Measurements from ENCODE around the gene SLC16A6. TPM values are rescaled to one million over a fixed set of nuclear protein-coding genes. Genes with fewer than 3 reads are reported as not detected.
"Not testable (repeated sequence)": the region's sequence is repeated elsewhere in the genome, so short reads cannot be mapped to it uniquely, and the experiment has no call there.

Gene SLC16A6
- total RNA-seq, 1 donor from 2014 or later, result 3.1 TPM

DNA sequence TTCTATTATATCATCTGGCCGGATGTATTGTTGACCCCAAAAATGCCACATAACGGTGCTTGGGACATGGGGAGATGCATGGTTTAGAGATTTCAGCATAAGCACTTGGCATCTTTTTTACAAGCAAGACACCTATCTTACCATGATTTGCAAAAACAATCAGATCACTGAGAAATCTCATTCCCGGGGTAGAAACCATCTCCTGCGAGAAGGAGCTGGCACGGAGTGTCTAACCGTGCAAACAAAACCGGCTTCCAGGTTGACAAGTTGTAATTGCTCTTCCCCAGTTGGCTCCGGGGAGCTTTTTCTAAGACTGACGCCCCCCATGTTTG is 1.0 kb downstream of the SLC16A6 start:
- DNase-seq, result peak; percentile 13

DNA sequence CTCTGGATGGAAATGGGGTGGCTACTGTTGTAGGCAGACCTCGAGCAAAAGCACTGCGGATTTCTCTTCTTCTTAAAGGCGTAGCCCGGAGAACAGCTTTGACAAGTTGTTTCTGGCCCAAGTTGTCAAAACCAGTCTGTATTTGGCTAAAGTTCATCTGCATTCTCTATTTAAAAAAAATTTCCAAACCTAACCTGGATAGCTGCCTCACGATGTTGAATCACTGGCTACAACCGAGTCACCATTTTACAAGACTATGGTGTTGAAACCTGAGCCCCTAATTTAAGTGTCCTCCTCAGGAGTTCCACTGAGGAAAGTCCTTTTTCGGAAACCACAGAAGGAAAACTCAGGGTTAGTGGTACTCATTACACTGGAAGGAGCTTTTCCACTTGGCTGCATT is 1.5 kb downstream of the SLC16A6 start:
- DNase-seq, result no peak

DNA sequence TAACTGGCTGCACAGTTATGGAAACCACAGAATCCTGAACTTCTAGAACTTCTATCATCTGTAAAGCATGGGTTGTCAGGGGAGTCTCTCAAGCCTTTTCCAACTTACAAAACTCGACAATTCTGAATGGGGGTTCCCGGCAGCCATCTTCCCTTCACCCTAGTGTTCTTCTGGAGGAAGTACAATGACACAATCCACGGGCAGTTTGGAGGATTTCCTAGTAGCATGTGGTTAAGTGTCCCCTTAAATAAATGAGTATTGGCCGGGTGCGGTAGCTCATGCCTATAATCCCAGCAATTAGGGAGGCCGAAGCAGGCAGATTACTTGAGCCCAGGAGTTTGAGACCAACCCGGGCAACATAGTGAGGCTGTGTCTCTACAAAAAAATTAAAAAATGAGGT is 2.1 kb downstream of the SLC16A6 start:
- DNase-seq, result no peak

DNA sequence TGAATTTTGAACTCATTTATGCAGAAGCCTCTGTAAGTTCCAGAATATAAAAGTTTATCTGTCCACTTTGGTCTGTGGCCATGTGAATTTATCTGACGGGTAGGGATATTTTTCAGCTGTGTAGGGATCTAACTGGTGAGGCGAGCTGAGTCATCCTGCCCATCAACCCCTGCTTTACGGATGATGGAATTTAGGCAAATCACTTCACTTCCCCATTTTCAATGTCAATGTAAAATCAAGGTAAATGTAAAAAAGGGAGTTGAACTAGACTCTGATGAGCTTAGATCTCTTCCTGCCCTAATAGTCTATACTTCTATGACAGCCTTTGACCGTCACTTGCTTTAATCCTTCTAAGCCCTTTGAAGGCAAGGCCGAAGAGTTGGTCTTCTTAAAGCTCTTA is 2.6 kb downstream of the SLC16A6 start:
- no peak for DNase-seq

DNA sequence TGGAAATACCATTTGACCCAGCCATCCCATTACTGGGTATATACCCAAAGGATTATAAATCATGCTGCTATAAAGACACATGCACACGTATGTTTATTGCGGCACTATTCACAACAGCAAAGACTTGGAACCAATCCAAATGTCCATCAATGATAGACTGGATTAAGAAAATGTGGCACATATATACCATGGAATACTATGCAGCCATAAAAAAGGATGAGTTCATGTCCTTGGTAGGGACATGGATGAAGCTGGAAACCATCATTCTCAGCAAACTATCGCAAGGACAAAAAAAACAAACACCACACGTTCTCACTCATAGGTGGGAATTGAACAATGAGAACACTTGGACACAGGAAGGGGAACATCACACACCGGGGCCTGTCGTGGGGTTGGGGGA is 9.0 kb downstream of the SLC16A6 start:
- not testable (repeated sequence) for DNase-seq

DNA sequence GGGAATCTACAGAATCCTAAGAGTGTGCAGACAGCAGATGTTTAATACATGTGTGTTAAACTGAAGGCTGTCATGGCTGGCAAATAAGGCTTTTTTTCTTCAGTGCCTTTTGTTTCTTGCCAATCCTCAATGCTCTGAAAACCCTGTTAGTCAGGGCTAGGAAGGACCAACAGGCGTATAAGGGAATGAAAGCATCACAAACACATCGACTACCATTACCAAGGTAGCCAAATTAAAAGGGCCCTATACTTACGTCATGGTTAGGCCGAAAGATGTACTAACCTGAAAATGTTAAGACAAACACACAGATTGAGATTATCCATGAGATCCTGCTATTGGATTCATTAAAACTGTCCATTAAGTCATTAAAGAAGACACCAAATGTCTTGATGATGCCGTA is 13.1 kb downstream of the SLC16A6 start:
- no peak for DNase-seq

DNA sequence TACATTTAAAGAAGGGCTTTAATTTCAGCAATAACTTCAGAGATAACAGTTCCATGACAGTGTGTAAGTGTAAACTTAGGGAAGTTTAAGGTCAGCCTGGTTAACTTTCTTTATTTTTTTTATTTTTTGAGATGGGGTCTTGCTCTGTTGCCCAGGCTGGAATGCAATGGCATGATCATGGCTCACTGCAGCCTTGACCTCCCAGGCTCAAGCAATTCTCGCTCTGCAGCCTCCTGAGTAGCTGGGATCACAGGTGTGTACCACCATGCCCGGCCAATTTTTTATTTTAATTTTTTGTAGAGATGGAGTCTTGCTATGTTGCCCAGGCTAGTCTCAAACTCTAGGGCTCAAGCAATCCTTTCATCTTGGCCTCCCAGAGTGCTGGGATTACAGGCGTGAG is 14.6 kb downstream of the SLC16A6 start:
- DNase-seq, result not testable (repeated sequence)

DNA sequence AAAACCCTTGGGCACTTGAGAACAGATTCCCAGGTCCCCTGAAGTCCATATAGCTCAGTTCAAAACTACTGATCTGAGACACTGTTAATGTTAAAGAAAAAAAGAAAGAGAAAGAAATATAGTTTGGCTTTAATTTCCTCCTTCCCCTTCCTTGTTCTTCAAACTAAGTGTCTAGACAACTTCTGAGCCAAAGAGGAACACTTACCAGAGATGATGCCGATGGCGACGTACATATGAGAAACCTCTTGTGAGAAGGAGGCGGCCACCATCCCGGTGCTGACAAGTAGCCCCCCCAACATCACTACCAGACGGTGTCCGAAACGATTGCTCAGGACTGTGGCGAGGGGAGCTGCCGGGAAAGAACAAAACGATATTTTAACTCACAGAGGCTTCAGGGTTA is 17.2 kb downstream of the SLC16A6 start:
- no peak for DNase-seq

DNA sequence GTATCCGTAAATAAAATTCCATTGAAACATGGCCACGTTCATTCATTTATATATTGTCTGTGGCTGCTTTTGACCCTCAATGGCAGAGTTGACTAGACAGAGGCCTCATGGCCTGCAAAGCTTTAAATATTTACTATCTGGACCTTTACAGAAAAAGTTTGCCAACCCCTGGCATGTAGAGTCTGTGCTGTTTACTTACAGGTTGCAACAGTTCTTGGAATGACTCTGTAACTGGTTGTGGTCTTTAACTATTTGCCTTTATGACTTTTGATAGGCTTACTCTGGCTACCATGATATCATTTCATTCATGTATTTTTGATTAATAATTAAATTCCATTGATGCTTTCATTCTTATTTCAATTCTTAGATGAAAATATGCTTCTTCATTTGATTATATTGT is 25.1 kb downstream of the SLC16A6 start:
- not testable (repeated sequence) for DNase-seq

DNA sequence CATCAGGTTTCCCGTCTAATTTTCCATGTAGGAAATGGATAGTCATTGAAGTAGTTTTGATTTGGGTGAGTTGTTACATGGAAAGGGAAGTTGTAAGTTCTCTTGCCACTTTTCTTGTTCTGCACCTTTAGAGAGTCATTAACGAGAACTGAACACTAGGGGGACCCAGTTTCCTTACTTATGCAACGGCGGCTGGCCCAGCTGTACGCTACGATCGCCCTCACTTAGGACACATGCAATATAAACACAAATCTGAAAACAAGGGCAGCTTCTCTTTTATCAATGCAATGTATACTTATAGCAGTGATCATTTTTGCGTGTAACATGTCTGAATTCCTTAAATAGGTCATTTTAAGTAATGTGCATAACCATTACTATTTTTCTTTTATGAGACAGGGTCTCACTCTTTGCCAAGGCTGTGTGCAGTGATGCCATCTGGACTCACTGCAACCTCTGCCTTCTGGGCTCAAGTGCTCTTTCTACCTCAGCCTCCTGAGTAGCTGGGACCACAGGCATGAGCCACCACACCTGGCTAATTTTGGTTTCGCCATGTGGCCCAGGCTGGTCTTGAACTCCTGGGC is 27.7 kb downstream of the SLC16A6 start:
- not testable (repeated sequence) for DNase-seq

DNA sequence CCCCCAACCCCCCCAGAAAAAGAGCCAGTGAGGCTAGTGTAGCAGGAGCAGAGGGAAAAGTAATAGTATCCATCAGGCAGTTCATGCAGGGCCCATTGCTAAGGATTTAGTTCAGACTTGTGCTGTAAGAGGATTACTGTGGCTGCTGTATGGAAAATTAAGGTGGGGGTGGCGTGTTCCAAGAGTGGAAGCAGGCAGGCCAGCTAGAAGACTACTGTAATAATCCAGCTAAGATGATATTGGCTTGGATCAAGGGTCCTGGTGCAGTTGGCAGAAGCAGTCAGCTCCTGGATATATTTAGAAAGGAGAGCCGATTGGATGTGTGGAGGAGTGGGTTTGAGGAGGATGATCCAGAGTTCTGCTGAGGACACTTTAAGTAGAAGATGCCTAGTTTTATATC is 28.5 kb downstream of the SLC16A6 start:
- DNase-seq, result not testable (repeated sequence)

DNA sequence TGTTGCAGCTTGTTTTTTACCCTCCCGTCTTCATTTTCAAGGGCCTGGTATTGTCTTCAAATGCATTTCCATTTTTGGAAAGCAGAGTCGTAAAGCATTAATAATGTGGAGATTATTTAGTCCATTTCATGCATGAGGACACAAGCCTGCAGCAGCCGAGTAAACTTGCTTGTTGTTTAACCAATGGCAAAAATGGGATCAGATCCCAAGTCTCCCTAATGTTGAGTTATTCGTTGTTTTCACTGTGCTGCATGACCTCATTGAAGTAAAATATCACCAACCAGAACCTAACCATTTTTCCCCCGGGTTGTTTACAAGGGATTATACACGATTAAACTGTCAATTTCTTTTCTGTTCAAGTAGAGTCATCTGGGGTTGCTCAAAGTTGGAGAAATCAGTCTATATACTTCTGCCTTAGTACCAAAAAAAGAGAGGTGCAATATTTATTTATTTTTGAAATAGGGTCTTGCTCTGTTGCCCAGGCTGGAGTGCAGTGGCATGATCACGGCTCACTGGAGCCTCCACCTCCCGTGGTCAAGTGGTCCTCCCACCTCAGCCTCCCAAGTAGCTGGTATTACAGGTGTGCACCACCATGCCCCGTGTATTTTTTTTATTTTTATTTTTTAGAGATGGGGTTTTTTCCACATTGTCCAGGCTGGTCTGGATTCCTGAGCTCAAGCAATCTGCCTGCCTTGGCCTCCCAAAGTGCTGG is 30.7 kb downstream of the SLC16A6 start:
- DNase-seq, result no peak

DNA sequence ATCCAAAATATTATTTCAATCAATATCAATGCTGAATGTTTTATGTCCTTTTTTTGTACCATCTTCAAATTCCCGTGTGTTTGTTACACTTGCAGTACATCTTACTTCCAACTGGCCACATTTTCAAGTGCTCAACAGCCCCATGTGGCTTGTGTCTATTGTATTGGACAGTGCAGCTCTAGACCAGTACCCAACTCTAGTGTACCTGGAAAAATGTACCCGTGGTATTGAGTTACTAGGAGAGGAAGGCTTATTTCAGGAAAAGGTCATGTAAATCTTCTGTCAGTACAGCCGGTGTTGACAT is 31.3 kb downstream of the SLC16A6 start:
- not testable (repeated sequence) for DNase-seq

DNA sequence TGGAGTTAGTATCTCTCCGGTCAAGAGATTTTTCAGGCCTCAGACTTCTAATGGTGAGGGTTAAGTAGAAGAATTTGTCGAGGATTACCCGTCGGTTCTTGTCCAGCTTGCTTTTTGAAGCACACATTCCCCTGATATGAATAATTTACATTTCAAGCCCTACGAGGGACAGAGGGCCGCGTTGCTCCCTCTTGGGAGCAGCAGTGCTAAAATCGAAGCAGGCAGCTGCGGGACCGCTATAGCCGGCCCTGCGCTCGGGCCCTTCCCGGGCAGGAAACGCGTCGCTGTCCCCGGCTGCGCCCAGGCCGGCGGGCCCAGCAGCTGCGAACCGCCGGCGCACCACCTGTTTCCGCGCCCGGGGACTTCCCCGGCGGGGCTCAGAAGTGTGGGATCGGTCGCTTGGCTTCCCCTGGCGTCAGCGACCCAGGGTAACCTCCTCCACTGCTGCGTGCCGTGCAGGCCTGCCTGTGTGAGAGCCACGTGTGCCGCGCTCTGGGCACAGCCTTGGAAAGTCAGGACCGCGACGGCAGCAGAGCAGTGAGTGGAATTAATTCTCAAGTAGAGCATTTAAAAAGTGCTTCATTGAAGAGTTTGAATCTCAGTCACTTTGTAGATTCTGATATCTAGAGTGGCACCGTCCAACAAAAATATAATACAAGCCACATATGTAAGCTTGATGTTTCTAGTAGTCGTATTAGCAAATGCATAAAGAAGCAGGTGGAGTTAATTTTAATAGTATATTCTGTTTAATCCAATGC is 31.9 kb downstream of the SLC16A6 start:
- DNase-seq, result not testable (repeated sequence)

DNA sequence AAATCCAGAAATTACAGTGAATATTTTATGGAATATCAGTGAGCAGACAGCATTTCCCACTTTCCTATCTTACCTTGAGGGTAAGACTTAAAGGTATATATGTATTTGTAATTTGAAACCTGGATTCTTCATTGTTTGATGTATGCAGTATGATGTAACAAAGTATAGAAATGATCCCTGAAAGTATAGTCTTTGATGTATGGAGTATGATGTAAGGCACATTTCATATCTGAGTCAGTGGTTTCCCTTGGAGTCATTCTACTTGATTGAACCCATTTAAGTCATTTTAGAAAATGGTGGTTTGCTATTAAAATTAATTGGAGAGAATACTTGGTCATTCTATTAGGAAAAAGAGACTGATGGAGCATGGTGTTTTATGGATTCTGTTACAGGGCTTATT is 33.0 kb downstream of the SLC16A6 start:
- DNase-seq, result no peak

DNA sequence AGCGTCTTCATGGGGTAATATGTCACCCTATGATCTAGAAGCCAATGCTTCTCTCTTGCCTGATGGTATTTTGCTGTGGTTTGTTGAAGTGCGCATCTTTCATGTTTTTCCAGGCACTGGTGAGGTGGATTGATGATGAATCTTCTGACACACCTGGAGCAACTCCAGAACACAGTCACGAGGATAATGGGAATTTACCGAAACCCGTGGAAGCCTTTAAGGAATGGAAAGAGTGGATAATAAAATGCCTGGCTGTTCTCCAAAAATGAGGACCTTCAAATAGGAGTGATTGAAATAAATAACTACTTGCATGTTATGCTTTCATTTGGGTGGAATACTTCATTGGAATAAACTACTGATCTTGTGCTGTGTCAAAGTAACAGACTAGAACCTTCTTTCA is 34.2 kb downstream of the SLC16A6 start:
- DNase-seq, result not testable (repeated sequence)

DNA sequence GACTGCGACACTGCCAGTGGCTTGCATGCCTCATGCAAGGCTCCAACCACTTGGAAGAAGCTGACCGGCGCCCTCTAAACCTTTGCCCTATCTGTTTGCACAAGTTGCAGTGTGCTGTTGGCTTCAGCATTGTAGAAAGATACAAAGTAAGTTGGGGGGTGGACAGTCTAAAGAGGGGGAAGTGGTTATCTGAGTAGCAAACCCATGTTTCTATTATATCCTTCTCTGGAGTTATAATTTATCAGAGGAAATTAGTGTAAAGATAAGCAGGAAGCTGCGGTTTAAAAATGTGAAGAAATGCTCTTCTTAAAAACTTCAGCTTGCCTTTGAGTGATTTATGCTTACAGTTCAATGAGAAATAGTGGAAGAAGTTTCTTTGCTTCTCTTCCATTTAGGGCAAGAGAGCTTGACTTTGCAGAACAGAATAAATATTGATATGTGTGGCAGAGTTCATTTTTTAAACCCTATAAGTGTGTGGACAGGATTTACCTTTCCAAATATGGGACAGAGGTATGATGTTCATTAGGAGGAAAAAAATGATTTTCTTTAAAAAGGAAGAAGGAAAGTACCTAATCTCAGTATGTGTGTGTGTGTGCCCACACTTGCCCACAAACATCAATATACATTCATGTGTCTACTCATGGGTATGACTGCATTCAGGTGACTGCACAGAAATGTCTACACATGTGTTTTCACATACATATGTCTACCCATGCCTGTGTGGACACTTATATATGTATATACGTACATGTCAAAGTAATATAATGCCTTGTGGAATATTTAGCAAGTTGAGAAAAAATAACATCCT is 35.0 kb downstream of the SLC16A6 start:
- no peak for DNase-seq

DNA sequence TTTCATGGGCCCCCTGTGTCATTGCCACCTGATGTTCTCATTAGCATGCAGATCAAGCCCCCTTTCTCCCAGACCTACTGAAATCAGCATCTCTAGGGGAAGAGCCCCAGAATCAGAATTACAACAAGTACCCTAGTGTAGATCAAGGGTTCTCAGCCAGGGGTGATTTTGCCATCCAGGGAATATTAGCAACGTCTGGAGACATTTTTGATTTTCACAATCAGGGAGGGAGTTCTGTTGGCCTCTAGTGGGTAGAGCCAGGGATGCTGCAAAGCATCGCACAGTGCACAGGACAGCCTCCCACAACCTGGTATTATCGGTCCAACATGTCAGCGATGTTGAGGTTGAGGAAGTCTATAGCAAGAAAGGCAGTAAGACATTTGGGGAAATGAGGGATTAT is 35.8 kb downstream of the SLC16A6 start:
- no peak for DNase-seq

DNA sequence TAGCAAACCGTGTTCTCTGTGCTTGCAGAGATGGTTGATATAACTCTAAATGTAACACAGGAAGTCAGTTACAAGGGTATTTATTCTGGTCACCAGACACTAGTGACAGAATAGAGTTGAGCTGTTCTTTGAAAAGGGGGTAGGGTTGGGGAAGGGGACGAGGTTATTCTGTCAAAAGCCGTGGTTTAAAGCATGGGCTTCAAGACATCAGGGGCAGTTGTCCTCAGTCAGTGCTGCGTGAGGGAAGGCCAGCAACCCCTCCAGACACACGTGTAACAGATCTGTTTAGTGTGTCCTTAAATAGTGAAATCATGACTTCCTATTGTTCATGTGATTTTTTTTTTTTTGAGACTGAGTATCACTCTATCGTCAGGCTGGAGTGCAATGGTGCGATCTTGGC is 37.5 kb downstream of the SLC16A6 start:
- not testable (repeated sequence) for DNase-seq

DNA sequence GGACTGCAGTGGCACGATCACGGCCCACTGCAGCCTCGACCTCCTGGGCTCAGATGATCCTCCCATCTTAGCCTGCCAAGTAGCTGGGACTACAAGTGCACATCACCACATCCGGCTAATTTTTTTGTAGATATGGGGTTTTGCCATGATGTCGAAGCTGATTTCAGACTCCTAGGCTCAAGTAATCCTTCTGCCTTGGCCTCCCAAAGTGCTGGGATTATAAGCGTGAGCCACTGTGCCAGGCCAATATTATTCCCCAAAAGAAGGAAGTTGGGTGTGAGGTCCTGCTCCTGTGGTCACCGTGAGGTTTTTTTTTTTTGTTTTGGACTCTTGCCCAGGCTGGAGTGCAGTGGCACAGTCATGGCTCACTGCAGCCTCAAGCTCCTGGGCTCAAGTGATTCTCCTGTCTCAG is 41.6 kb downstream of the SLC16A6 start:
- no peak for DNase-seq

DNA sequence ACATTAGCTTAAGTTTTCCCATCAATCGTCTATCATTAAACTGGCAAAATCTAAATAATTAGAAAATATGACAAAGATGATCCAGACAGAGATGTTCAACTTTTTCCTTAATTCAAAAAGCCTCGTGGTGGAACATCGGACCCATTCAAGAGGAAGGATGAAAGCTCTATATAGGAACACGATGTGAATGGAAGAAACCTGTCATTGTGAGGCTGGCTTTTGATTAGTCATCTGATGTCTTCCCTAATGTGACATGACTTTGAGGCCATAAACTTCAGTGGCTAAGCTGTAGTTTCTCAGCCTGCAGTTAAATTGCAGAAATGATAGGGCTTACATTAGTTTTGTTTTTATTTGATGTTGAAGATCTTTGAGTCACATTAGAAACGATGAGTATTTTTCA is 42.0 kb downstream of the SLC16A6 start:
- DNase-seq, result no peak

DNA sequence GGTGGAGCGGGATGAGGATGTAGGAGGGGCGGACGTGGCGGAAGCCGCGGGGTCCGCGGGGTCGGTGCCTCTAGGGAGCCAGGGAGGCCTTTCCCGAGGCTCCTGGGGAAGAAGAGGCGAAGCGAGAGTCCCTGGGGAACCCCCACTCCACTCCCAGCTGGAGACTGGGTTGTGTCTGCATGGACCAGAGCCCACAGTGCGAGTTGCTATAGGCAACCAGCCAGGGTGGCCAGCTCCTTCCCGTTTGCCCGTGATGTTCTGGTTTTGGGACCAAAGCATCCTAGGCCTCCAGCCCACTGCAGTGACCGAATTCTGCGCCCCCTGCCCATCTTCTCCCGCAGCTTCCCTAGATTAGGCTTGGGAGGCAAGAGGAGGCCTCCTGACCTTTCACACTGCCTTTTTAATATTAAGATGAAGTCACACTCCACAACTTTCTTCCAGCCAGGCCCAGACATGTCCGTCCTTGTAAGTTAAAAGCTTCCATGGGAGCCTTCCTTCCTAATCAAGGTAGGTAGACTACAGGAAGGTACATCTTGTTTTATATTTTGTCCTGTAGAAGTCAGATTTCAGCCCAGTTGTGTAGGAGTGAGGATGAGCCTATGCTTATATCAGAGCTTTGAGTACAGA is 42.6 kb downstream of the SLC16A6 start:
- peak; percentile 80 for DNase-seq
